H1 (cell line): ENCODE results near the gene OLA1.

ENCODE experiments used
- CEBPB ChIP-seq: IDR thresholded peaks from 2 replicates; pipeline ENCODE4 v1.6.1; 2012; ENCODE audit warnings: low read depth, low read length
- CHD2 ChIP-seq: IDR thresholded peaks from 2 replicates; pipeline ENCODE4 v1.6.1; 2012; ENCODE audit warnings: low read length, improper control_type of control experiment
- CTCF ChIP-seq, 3 experiments: IDR thresholded peaks; 1 replicate in 2 of 3; 2 replicates in 1 of 3; pipeline versions ENCODE4 v1.5.1 to v1.6.1; 2011; ENCODE audit warnings: low read length in 3 of 3, mild to moderate bottlenecking in 3 of 3, inconsistent platforms in 2 of 3, low read depth in 1 of 3, moderate library complexity in 1 of 3; ENCODE audit not compliant: insufficient read depth in 1 of 3; ENCODE audit errors: control extremely low read depth in 1 of 3
- EP300 ChIP-seq, 2 experiments: IDR thresholded peaks; 1 replicate in 1 of 2; 2 replicates in 1 of 2; pipeline ENCODE4 v1.6.1; 2011 to 2012; ENCODE audit warnings: low read depth in 2 of 2, low read length in 2 of 2, mild to moderate bottlenecking in 2 of 2, borderline replicate concordance in 1 of 2, inconsistent platforms in 1 of 2, moderate library complexity in 1 of 2
- EZH2 ChIP-seq: fragments of 200-600 bp; sonication (generic); IDR thresholded peaks from 2 replicates; pipeline ENCODE4 v1.7.1; 2012; ENCODE audit warnings: low read depth, mild to moderate bottlenecking, moderate library complexity, low read length, inconsistent platforms; ENCODE audit not compliant: severe bottlenecking
- KDM4A ChIP-seq: IDR thresholded peaks from one replicate; pipeline ENCODE4 v1.7.1; 2012; ENCODE audit warnings: low read depth, mild to moderate bottlenecking, moderate library complexity, low read length, inconsistent platforms; ENCODE audit not compliant: severe bottlenecking
- POLR2A ChIP-seq, 2 experiments: IDR thresholded peaks; 1 replicate in 1 of 2; 2 replicates in 1 of 2; pipeline ENCODE4 v1.6.1; 2011; ENCODE audit warnings: low read depth in 2 of 2, low read length in 2 of 2, mild to moderate bottlenecking in 2 of 2; ENCODE audit errors: control extremely low read depth in 1 of 2
- SIRT6 ChIP-seq: IDR thresholded peaks from one replicate; pipeline ENCODE4 v1.7.1; 2012; ENCODE audit warnings: low read length, inconsistent platforms
- TF ChIP-seq, protein P1 (sequence below): IDR thresholded peaks from 2 replicates; pipeline ENCODE4 v1.6.1; 2012; ENCODE audit warnings: low read length, inconsistent platforms

GRCh38 chr2:174205562-174205961 is 42.8 kb downstream of the OLA1 start:
- TF ChIP-seq CEBPB (no peak), EZH2 (no peak), POLR2A (IDR thresholded peaks at IDR 0.05; ENCODE audit: control extremely low read depth in 1 of 2, low read depth in 2 of 2, low read length in 2 of 2) (no peak), EP300 (IDR thresholded peaks at IDR 0.05; ENCODE audit: borderline replicate concordance in 1 of 2, low read depth in 2 of 2, low read length in 2 of 2) (no peak), CHD2 (no peak), KDM4A (no peak), CTCF (IDR thresholded peaks at IDR 0.05; ENCODE audit: control extremely low read depth in 1 of 3, insufficient read depth in 1 of 3, low read depth in 1 of 3, low read length in 3 of 3) (no peak), SIRT6 (no peak)
- TF ChIP-seq, protein P1, sequence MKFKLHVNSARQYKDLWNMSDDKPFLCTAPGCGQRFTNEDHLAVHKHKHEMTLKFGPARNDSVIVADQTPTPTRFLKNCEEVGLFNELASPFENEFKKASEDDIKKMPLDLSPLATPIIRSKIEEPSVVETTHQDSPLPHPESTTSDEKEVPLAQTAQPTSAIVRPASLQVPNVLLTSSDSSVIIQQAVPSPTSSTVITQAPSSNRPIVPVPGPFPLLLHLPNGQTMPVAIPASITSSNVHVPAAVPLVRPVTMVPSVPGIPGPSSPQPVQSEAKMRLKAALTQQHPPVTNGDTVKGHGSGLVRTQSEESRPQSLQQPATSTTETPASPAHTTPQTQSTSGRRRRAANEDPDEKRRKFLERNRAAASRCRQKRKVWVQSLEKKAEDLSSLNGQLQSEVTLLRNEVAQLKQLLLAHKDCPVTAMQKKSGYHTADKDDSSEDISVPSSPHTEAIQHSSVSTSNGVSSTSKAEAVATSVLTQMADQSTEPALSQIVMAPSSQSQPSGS: no peak
